Peyer's patch (tissue), 4 donors: ENCODE measurements around the gene ISOC2. TPM values are rescaled to one million over a fixed set of nuclear protein-coding genes. Genes with fewer than 3 reads are reported as not detected.

Experiments used
- DNase-seq, 3 donors: peaks; one replicate each; pipeline ENCODE4 v3.0.0-alpha.2; 2017 to 2019
- H3K27ac ChIP-seq, 4 donors: fragments of 200-600 bp; sonication (generic); one replicate each; pipeline ENCODE4 v1.5.1; 2016 to 2019
- H3K27me3 ChIP-seq, 2 donors: fragments of 200-600 bp; sonication (generic); one replicate each; pipeline ENCODE4 v1.5.1; 2019
- H3K36me3 ChIP-seq, 3 donors: fragments of 200-600 bp; sonication (generic); one replicate each; pipeline ENCODE4 v1.5.1; 2016 to 2019
- H3K4me1 ChIP-seq, 4 donors: fragments of 200-600 bp; sonication (generic); one replicate each; pipeline ENCODE4 v1.5.1; 2016 to 2019
- H3K4me3 ChIP-seq, 4 donors: fragments of 200-600 bp; sonication (generic); 1 replicate in 3 of 4; 2 replicates in 1 of 4; pipeline ENCODE4 v1.5.1; 2016 to 2019; ENCODE audit warnings: mild to moderate bottlenecking in 1 of 4
- H3K9me3 ChIP-seq, 4 donors: fragments of 200-600 bp; sonication (generic); one replicate each; pipeline ENCODE4 v1.5.1; 2016 to 2019; ENCODE audit warnings: mild to moderate bottlenecking in 1 of 4
- POLR2A ChIP-seq, 2 donors: fragments of 450-650 bp; IDR thresholded peaks; one replicate each; pipeline ENCODE4 v1.5.1; 2017; ENCODE audit warnings: antibody characterized with exemption in 2 of 2, mild to moderate bottlenecking in 2 of 2, moderate library complexity in 2 of 2
- total RNA-seq, 4 donors: library from RNA; depleted of rRNA; stranded (reverse); fragments of >200 nt; gene quantifications; one replicate each; pipeline ENCODE4 v1.1.0, GENCODE V29; 2016
- TF ChIP-seq, protein P1 (sequence below), 6 experiments: fragments of 450-650 bp in 4 of 6; fragments of 200-600 bp in 2 of 6; sonication (generic) in 1 of 6; IDR thresholded peaks; one replicate each; pipeline ENCODE4 v1.5.1; 2017 to 2019; ENCODE audit warnings: antibody characterized with exemption in 6 of 6, mild to moderate bottlenecking in 3 of 6, moderate library complexity in 1 of 6

The ISOC2 gene, protein sequence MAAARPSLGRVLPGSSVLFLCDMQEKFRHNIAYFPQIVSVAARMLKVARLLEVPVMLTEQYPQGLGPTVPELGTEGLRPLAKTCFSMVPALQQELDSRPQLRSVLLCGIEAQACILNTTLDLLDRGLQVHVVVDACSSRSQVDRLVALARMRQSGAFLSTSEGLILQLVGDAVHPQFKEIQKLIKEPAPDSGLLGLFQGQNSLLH
- 100 to 1,000 TPM in 1 of 4 donors, 10 to 100 TPM in 3; 28.1 to 102 (median 60.0) TPM for total RNA-seq

DNA sequence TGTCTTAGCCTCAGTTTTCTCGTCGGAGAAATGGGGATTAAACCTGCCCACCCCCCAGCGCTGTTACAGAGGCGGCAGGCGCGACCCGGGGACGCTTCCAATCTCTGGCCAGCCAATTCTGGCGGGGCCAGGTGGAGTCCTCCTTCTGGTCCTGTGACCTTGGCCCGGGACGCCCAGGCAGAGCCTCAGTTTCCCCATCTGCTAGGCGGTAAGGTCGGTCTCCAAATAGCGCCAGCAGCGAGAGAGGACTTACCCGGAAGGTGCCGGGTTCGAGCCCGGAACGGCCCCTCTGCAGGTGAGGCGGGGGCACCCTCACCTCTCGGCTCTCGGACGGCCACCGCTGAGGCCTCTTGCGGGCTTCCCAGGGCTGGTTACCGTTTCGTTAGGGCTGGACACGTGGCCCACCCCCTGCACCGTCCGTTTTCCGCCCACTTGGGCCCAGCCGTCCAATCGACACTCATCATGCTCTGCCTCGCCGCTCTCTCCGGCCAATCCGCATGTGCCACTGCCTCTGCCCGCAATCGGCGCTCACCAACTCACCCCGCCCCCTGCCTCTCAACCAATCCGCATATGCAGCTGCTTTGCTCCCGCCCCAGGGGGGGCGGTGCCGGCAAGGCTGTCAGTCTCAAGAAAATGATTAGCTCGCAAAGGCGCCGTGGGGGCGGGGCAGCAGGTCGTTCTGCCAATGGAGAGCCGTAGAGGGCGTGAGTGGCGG, at the start of gene ISOC2:
TSS of gene ISOC2 (minus strand) at position 384 of the 715 bp plus-strand sequence. CDS start 5,156 bp downstream, outside the sequence.
- H3K27ac ChIP-seq: peak within 1 kb of the TSS; percentile 72 to 94 (median 89)
- peak; percentile 36 to 58 for TF ChIP-seq POLR2A (IDR thresholded peaks at IDR 0.05)
- TF ChIP-seq, protein P1, sequence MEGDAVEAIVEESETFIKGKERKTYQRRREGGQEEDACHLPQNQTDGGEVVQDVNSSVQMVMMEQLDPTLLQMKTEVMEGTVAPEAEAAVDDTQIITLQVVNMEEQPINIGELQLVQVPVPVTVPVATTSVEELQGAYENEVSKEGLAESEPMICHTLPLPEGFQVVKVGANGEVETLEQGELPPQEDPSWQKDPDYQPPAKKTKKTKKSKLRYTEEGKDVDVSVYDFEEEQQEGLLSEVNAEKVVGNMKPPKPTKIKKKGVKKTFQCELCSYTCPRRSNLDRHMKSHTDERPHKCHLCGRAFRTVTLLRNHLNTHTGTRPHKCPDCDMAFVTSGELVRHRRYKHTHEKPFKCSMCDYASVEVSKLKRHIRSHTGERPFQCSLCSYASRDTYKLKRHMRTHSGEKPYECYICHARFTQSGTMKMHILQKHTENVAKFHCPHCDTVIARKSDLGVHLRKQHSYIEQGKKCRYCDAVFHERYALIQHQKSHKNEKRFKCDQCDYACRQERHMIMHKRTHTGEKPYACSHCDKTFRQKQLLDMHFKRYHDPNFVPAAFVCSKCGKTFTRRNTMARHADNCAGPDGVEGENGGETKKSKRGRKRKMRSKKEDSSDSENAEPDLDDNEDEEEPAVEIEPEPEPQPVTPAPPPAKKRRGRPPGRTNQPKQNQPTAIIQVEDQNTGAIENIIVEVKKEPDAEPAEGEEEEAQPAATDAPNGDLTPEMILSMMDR (IDR thresholded peaks at IDR 0.05): no peak
- no peaks in the 10 kb centered on the region for H3K9me3 ChIP-seq

DNA sequence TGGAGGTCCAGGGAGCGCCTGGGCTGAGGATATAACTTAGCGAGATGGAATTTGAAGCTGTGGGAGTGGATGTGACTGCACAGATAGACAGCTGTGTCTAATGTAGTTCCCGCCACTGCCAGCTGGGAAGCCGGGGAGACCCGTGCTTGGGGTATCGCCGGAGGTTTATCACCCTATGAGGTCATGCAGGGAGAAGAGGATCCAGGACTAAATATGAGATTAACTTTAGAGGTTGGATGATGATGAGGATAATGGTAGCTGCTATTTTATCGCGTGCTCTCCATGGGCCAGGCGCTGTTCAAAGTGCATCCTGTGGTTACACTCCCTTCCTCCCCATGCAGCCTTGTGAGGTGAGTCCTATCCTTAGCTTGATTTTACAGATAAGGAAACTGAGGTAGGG, 46.7 kb upstream of the ISOC2 start:
- TF ChIP-seq, protein P1 (IDR thresholded peaks at IDR 0.05): no peak
- TF ChIP-seq POLR2A (IDR thresholded peaks at IDR 0.05): no peak
- H3K4me1 ChIP-seq: peaks cover 0 to 4% (median 2%) of the 10 kb centered on the region in 4 donors
- no peaks in the 10 kb centered on the region for H3K9me3 ChIP-seq
- no peak for DNase-seq
- no peaks in the 10 kb centered on the region for H3K27me3 ChIP-seq
- no peaks in the 10 kb centered on the region for H3K36me3 ChIP-seq
- no peak overlapping the region for H3K4me3 ChIP-seq
- no peak overlapping the region for H3K27ac ChIP-seq

More for the DNA sequence above, at the start of gene ISOC2:
- Histone ChIP-seq H3K4me1 (peaks cover 0 to 18% (median 2%) of the 10 kb centered on the region in 4 donors), H3K4me3 (peak within 1 kb of the TSS; percentile 52 to 90 (median 82)), H3K36me3 (peaks cover 0 to 2% (median 0%) of the 10 kb centered on the region in 3 donors), H3K27me3 (no peaks in the 10 kb centered on the region)
- DNase-seq: peak; percentile 100

DNA sequence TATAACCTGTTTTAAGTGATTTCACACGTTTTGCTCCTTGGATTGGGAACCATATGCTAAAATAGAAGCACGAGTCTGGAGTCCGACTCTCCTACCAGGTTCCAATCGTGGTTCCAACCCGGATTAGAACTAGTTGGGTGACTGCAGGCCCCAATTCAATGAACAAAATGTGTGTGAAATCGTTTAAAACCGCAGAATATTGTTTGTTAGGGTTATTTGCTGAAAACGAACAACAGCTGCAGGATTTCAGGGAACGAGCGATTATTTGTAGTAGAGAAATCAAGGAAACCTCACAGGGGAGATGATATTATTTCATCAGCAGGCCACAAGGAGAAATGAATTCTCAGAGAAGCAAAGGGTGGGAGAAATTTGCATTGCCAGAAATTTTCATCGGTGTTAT, 43.5 kb upstream of the ISOC2 start:
- Histone ChIP-seq H3K27me3 (no peaks in the 10 kb centered on the region), H3K4me3 (no peak overlapping the region), H3K27ac (no peak overlapping the region), H3K9me3 (no peaks in the 10 kb centered on the region), H3K4me1 (peaks cover 0 to 4% (median 2%) of the 10 kb centered on the region in 4 donors), H3K36me3 (no peaks in the 10 kb centered on the region)
- no peak for DNase-seq
- TF ChIP-seq, protein P1 (IDR thresholded peaks at IDR 0.05): no peak
- TF ChIP-seq POLR2A (IDR thresholded peaks at IDR 0.05): no peak

DNA sequence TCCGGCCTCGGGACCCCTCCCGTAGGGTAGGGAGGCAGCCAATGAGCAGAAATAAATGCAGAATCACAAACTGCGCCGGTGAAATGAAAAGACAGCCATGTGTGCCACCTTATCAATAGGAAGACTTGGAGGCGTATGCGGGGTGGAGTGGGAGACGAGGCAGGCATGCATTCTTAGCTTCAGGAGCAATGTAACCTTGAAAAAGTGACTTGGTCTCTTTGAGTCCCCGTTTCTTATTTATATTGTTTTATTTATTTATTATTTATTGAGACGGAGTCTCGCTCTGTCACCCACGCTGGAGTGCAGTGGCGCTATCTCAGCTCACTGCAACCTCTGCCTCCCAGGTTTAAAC, 42.8 kb upstream of the ISOC2 start:
- peaks cover 0 to 4% (median 2%) of the 10 kb centered on the region in 4 donors for H3K4me1 ChIP-seq
- peak overlapping the region in 2 of 4 donors; percentile 75 to 90 for H3K27ac ChIP-seq
- DNase-seq: no peak
- H3K9me3 ChIP-seq: no peaks in the 10 kb centered on the region
- peak overlapping the region in 3 of 4 donors; percentile 49 to 57 (median 50) for H3K4me3 ChIP-seq
- no peaks in the 10 kb centered on the region for H3K27me3 ChIP-seq
- TF ChIP-seq, protein P1 (IDR thresholded peaks at IDR 0.05): no peak
- no peak for TF ChIP-seq POLR2A (IDR thresholded peaks at IDR 0.05)
- no peaks in the 10 kb centered on the region for H3K36me3 ChIP-seq

DNA sequence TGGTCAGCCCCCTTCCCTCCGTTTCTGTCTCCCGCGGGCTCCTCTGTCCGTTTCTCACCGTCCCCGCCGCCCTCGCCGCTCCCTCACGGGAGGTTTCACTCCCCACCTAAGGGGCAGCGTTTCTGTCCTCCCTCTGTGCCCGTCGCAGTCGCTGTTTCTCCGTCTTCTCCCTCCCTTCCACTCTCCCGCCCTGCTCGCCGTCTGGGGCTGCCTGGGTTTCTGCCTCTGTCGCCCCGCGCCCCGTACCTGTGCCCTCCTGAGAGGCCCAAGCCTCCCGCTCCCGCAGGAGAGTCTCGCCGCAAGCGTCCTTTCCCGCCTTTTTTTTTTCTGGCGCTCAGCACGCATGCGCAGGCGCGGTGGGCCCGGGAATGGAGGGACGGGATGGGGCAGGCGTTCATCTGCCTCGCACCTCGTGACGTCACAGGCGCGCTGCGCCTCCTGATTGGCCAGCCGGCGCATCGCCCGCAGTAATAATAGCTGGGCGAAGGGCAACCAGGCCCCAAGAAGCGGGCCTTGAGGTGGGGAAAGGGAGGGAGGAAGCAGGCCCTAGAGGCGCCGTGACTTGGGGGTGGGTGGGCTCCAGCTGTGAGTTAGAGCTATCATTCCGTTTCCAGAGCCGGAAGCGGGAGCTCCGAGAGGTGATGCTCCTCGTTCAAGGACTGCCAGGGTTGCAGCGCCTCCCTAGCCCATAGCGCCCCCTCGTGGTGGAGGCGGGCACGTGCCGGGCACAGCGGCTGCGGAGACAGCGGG, 42.2 kb upstream of the ISOC2 start:
- no peaks in the 10 kb centered on the region for H3K36me3 ChIP-seq
- DNase-seq: peak; percentile 94 to 97 (median 95)
- TF ChIP-seq, protein P1 (IDR thresholded peaks at IDR 0.05): peak; percentile 94 to 99 (median 97)
- no peak for TF ChIP-seq POLR2A (IDR thresholded peaks at IDR 0.05)
- peak overlapping the region; percentile 49 to 57 (median 54) for H3K4me3 ChIP-seq
- H3K27ac ChIP-seq: peak overlapping the region; percentile 70 to 90 (median 76)
- no peaks in the 10 kb centered on the region for H3K27me3 ChIP-seq
- H3K9me3 ChIP-seq: no peaks in the 10 kb centered on the region
- peaks cover 0 to 4% (median 2%) of the 10 kb centered on the region in 4 donors for H3K4me1 ChIP-seq
